Measurements from ENCODE around the gene NRIP1.

The NRIP1 gene

DNA sequence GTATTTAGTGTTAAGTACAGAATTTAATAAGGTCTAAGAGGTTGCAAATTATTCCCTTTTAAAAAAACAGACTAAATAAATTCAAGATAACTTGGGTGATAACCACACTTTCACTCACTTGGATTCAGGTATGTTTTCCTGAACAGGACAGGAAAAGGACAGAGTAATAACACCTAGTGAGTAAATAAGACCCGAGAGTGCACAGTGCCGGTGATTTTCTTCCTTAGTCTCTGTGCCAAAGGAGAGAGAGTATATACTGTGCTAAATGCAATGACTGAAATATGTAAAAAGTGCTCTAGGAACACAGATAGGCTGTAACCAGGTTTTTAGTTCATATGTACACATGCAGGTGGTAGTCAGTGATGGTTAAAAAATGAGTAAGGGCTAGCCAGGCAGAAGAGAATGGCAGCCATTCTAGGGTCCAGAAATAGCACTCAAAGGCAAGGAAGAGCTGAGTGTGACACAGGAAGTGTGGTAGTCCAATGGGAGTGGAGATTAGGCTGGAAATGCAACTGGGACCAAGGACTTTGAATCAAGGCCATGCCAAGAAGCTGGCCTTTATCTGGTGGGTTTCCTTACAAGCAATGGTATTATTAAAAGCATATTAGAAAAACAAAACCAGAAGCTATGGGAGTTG, 58.1 kb downstream of the NRIP1 start:
- DNase-seq, result no peak

DNA sequence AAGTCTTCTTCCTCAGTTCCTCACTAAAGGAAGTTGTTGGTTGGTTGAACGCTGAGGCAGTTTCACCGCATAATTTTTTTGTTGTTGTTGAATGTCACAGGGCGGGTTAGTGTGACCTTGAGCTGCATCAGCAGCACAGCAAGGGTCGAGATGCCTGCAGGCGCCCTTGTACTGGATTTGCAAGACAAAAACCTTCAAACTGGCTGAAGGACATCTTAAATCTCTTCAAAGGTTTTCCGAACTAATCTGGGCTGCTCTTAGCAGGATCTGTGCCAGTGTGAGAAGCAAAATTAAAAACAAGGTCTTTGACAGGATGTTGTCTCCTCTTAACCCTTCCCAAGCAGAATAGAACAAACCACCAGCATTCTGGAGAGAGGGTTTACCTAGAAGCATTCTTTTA, 59.4 kb downstream of the NRIP1 start:
- DNase-seq, result no peak

DNA sequence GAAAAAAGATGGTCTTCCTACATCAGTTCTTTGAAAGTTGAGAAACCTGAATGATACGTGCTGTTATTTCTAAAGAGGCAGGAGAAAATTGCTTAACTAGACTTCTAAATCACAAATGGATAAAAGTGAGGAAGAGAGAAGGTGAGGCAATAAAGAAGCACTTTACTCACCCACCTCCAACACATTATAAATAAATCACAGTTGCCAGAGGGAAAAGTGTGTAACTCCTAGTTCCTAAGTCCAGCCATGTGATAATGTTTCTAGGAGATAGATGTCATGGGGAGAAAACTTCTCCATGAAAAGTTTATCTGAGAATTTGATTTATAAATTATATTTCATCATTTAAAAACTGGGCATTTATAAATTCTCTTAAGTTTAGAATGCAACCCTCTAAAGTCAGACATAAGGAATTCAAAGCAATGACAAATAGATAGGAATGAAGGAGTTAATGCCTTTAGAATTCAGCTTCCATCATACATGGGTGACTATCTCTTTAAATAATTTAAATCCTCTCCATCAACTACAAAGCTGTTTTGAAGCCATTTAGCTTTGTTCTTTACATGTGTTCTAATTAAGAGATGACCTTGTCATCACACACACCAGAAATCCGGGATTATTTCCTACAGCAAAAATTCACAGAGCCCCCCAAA, 60.0 kb downstream of the NRIP1 start:
- peak; percentile 85 for DNase-seq

DNA sequence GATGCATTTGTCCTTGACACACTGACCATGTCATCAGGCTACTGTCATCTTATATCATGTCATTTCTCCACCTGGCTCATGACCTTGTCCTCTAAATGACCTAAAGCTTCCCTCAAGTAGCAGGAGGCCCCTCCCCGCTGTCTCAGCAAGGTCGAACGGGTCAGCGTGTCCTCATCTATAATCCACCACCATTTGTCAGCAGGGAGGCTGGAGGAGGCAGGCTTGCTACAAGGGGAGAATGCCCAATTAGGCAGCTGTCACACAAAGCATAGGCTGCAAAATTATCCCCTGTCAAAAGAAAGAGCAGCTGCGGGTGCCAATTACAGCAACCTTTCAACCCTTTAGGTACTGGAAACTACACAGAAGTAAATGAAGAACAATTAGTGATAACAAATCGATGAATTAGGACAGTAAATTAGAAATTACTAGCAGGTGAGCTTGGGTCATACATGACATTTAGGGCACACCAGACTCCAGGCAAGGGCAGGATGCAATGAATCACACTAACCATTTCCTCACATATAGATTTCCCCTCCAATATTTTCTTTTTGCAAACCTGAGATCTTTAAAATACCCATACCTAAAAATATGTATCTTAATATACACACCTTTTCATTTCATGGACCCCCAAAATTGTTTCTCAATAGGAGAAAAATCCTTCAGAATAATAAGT, 61.2 kb downstream of the NRIP1 start:
- peak; percentile 97 for DNase-seq

DNA sequence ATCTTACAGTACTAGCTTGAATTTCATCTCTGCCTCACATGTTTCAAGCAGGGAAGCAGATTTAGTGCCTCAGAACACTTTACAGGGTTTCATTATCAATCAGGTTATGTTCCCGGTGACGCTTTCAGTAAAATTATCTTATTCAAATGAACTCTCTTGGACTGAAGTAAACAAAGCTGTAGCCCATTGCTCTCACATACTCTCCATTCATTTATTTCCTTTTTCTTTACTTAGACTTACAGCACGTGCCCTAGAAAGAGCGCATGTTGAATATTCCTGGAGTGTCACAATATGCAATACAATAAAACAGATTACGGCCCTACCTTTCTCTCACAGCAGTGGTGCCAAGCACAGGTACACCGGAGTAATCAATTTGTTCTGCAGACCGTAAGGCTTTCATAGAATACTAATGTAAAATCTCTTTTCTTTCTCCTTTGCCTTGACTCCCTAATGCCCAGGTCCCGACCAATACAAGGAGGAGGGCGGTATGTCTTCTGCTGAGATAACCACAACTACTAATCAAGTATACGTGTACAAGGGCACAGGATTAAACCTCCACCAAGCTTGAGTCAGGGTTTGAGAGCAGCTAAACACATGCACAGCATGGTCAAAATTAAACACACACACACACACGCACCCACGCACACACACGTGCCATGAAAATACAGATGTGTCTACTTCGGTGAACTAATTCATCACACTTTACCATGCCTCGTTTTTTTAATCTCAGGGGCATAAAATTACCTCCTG, 62.8 kb downstream of the NRIP1 start:
- DNase-seq, result peak; percentile 67

DNA sequence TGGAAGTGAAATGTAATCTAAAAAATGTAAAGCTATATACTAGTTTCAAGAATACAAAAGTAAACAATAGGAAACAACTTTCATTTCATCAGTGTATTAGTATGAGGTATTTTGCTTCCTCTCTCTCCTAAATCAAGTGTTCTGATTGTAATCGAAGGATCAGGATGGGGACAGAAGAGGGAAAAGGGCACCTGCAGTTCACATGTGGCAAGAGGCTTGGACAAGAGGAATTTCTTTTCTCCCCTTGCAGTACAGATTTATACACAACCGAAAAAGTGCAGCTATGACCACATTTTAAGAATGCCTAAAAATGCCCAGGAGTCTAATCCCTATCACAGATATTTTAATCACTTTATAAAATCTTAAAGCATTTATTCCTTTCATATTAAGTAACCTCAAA, 63.7 kb downstream of the NRIP1 start:
- peak; percentile 38 for DNase-seq

DNA sequence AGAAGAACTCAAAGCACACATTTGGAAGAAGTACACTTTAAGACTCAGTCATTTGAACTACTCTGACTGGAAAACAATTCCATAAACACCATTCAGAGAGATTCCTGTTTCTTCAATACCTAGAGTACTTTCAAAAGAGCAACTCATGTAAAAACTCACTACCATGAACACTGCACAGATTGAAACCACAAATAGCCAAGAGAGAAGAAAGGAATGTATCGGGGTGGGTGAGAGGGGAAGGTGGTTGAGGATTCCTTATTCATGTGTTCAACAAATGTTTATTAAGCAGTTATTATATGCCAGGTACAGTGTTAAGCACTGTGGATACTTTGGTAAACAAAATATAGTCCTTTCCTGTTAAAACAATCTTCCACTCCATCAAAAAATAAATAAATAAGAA, 64.7 kb downstream of the NRIP1 start:
- no peak for DNase-seq

DNA sequence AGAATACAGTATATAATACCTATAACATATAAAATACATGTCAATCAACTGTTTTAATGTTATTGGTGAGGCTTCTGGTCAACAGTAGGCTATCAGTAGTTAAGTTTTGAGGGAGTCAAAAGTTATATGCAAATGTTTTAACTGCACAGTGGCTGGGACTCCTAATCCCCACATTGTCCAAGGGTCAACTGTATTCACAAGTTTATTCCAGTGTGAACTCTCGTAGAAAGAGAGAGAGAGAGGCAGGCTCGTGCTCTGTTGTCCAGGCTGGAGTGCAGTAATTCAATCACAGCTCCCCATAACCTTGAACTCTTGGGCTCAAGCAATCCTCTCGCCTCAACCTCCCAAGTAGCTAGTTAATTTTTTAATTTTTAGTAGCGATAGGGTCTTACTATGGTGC, 66.0 kb downstream of the NRIP1 start:
- DNase-seq, result no peak

DNA sequence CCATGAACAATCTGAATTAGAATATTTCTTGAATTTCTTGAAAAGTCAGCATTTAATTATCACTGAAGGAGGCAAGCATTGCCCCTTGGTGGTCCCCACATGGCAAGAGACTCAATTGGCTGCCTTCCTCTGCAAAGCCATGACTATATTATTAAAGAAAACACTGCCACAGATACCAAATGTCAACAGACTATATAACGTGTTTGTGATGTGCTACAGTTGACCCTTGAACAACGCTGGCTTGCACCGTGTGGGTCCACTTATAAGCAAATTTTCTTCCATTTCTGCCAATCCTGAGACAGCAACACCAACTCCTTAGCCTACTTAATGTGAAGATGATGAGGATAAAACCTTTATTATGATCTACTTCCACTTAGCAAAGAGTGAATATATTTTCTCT, 66.5 kb downstream of the NRIP1 start:
- DNase-seq, result no peak

DNA sequence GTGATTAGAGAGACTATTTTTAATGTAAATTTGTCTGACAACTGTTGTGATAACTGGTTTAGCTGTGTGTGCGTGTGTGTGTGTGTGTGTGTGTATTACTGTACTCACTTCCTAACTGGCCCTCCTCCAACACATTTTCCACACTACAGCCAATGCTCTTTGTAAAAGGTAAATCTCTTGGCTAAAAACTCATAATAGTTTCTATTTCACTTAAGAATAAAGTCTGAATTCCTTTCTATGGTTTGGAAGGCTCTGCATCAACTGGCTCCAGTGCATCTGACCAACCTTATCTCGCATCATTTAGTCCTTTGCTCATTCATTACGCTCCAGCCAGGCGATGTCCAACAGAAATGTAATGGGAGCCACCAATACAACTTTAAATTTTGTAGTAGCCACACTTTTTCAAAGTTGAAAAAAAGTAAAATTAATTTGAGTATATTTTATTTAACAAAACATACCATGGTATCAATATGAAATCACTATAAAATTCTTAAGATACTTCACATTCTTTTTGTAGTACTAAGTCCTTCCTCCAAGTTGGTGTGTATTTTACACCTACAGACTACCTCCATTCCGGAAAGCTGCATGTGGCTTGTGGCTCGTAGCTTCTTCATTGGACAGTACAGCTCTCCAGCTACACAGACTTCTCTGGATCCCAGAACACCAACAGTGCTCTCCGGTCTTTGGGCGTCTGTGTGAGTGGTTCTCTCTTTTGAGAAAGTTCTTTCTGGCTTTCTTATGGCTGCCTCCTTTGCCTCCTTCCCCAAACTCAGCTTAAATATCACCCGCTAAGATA, 68.9 kb downstream of the NRIP1 start:
- DNase-seq, result no peak

DNA sequence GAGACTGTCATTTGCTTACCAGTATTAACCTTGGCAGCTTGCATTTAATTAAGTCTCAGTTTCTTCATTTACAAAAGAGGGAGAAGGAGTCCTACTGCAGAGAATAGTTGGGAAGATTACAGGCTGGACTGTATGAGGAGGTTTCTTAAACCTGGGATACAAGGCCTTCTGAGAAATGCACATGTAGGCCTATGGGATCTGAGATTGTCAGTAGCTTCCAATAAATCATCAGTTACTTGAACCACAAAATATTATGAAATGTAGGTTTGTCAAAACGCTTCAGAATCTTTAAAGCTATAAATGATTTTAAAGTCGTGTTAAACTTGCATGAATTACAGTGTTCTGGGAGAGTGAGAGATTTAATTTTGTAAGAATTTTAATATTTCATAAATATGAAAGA, 69.6 kb downstream of the NRIP1 start:
- no peak for DNase-seq

DNA sequence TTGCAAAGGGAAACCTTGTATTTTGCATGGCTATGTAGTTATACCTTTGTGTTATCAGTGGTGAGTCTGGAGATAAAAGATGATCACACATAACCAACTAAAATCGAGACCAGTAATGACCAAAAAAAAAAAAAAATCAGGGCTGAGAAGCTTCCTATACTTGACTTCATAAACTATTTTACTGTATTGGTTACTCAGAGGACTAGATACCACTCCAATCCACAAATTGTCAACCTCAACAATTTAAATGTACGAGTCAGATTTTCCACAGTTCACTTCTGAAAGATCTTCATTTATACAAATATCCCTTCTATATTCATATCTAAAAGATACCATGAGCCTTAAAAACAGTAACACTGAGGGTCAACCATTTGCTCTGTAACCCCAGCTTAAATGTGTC, 71.7 kb downstream of the NRIP1 start:
- DNase-seq, result no peak

DNA sequence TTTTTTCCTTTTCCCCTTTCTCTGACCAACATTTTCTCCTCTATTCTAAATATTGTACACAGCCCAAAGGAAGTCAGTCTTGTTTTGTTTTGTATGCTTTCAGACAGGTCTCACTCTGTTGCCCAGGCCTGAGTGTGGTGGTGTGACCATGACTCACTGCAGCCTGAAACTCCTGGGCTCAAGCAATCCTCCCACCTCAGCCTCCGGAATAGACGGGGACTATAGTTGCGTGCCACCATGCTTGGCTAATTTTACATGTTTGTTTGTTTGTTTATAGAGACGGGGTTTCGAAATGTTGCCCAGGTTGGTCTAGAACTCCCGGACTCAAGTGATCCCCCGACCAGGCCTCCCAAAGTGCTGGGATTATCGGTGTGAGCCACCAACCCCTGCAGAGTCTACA, 72.8 kb downstream of the NRIP1 start:
- no peak for DNase-seq

DNA sequence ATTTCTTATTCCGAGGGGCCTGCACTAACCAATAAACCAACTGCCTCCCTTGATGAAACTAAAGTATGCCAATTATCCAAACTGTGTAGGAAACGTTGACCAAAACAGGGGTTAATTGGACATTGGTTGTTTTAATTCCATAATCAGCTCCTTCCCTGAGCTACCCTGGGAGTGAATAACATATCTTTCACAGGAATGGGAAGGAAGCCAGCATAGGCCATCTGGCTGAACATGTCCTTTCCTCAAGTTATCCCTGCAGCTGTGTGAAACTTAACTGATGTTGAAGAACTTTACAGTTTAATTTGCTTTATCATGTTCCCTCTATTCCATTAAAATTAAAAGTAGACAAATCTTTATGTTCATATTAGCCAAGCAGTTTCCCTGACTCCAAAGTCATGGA, 75.4 kb downstream of the NRIP1 start:
- no peak for DNase-seq

DNA sequence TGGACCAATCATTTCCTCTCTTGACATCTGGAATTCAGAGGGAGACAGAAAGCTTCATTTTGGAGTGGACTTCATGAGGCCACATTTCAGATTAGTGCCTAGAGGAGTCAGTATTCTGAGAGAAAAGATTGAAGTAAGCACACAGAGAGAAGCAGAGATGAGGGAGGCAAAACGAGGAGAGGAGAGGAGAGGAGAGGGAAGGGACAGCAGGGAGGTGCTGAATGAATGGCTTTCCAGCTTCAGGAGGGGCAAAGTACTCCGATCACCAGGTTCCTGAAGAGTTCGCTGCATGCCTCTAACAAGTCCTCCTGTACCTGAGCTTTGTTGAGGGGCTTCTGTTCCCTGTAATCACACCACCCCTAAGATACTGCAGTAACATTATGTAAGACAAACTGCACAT, 76.0 kb downstream of the NRIP1 start:
- DNase-seq, result no peak

DNA sequence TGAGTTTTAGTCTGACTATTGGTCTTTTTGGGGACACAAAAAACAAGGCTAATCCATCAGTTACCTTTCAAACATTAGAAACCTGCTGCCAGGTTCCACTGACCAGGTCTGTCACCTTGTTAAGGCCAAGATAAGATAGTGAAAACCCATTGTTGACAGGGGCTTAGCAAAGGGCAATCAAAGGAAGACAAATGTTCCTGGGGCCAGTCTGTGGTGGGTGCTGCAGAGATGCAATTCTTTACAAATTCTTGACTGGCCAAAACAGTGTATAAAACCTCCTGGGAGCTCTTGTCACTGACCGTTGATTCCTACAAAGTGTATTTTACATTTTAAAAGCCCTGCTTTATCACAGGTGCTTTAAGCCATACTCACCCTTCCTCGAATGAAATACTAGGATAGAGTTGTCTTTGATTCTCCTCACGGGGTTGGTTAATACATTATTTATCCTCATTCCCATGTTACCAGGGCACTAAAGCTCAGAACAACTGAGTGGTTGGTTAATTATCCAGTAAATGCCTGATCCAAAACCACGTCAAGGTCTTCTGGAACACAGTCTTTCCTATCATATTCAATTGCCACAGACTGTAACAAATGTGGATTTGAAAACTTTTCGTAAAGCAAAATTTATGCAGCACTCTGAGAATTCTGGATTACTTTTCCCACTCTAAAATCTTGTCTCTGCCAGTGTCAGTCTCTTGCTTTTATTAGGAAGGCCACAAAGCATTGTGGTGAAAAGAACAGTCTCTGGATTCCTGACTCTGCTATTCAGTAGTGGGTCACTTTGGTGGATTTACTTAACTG, 77.2 kb downstream of the NRIP1 start:
- DNase-seq, result peak; percentile 28

DNA sequence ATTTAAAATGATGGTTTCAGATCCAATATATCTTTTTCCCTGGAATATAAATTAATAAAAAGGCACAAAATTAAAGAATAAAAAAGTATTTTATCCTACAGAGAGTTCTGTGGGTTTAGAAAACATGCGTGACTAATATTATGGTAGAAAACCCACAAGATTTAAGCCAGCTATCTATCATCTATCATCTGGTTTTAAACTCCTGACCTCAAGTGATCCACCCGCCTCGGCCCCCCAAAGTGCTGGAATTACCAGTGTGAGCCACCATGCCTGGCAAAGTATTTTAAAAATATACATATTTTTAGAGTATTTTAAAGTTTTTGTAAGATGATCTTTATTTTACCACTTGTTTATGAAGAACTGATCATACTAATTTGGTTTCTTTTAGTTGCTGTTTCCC, 79.5 kb downstream of the NRIP1 start:
- DNase-seq, result no peak

DNA sequence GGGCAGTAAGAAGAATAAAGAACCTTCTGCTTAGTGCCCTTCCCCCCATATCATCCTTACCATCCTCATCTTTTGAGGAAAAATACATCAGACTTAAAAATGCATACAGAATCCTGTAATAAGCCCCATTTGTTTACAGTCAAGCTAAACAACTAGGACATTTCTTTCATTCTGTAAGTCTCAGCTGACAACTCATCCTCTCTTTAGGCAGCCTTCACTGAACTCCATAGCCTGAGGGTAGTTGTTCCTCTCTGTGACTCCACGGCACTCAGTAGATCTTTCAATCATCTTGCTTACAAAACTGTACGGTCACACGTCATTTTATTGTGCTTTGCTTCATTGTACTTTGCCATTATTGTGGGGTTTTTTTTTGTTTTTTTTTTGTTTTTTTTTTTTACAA, 82.5 kb downstream of the NRIP1 start:
- no peak for DNase-seq

DNA sequence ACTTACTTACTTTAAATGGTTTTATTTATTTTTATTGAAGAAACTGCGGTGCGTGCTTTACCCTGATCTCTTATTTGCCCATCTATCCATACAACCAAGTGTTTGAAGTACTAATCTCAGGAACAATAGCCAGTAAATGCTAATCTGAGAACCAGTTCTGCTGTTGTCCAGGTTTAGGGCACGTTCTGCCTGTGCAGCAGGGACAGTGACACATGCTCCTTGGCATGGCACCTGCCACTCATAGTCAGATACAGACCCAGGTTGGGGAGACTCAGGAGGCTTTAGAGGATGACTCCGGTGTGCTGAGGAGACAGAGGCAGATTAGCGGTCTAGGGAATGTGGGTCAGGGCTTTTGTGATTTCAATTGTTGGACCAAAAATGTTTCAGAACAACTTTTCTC, 83.6 kb downstream of the NRIP1 start:
- no peak for DNase-seq

DNA sequence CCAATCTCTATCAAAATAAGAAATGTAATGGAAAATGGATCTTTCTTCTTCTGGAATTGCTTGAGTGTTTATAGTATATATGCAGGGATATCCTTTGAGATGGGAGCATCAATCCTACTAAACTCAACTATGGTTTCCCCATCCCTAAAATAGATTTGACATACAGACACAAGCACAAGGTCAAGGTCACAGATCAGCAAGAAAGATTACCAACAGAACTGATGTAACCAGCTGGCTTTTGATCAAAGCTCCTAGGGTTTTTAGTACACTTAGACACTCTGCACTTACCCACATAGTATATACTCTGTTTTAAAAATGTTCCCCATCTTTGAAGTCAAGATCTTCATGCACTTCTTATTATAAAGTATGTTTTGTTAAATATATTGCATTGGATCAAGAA, 85.5 kb downstream of the NRIP1 start:
- DNase-seq, result no peak

DNA sequence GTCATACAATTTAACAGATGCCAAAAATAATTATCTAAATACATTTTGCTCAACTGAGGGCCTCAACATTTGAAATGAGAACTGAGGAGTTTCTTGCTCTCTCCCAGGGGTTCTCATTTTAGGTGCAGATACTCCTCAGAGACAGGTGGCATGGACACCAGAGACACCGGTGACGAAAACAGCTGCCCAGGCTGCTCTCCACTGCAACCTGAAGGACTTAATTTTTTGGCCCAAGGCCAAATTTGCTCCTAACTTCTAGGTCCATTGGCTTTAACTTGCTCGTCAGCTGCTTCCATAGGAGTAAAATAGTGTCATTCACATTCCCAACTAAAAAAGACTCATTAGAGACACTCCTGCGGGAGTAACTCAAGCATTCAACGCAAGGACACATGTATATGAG, 87.0 kb downstream of the NRIP1 start:
- no peak for DNase-seq
